Measurements from ENCODE around the gene FKBP2. TPM values are rescaled to one million over a fixed set of nuclear protein-coding genes. Genes with fewer than 3 reads are reported as not detected.

FKBP2 gene
- polyA plus RNA-seq, 1 donor (not counting 4 experiments of a cell fraction or from before 2014, with no cell fraction given): 40.3 TPM

DNA sequence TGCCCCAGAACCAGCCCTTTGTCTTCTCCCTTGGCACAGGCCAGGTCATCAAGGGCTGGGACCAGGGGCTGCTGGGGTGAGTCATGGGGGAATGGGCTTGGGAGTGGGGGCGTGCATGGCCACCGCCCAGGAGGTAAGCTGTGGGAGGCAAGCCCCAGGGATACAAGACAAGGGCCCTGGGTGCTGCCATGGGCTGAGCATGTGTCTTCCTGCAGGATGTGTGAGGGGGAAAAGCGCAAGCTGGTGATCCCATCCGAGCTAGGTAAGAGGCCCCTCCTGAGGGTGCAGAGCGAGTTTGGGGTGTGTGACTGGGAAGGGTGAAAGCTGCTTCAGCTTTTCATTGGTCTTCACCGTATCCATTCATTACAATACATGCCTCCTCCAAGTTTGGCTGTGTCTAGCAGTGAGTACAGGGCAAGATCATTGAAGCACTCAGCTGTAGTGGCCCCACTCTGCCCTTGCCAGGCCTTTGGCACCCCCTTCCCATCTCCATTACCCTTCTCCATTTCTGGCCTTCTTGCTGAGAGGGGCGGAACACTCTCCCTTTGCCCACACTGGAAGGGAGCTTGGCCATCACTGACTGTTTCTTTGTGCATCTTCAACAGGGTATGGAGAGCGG, 2.5 kb downstream of the FKBP2 start:
- Histone ChIP-seq H3K4me3 (ENCODE audit: control insufficient read depth in 2 of 3, extremely low read depth in 1 of 3, insufficient read depth in 2 of 3, low read depth in 1 of 3, low read length in 3 of 3) (no peak overlapping the region), H3K4me1 (ENCODE audit: control insufficient read depth, extremely low read depth, insufficient read depth, low read length) (peaks cover 40% of the 10 kb centered on the region), H3K9ac (ENCODE audit: control insufficient read depth, extremely low read depth, insufficient read depth, low read length) (no peak overlapping the region), H3K36me3 (ENCODE audit: control insufficient read depth in 2 of 2, extremely low read depth in 1 of 2, insufficient read depth in 2 of 2, low read length in 2 of 2) (peaks cover 11 to 22% of the 10 kb centered on the region in 2 experiments), H4K20me1 (ENCODE audit: control insufficient read depth, extremely low read depth, insufficient read depth, low read length) (no peaks in the 10 kb centered on the region), H3K9me3 (ENCODE audit: control insufficient read depth, low read depth, low read length) (no peaks in the 10 kb centered on the region), H3K79me2 (ENCODE audit: control insufficient read depth, insufficient read depth, low read length) (peaks cover 26% of the 10 kb centered on the region), H2AFZ (ENCODE audit: control insufficient read depth, low read length) (no peak overlapping the region), H3K27ac (ENCODE audit: control insufficient read depth, insufficient read depth, low read length) (peak overlapping the region; percentile 2), H3K9me1 (ENCODE audit: control insufficient read depth, extremely low read depth, insufficient read depth, low read length) (no peaks in the 10 kb centered on the region), H3K27me3 (ENCODE audit: control insufficient read depth, extremely low read depth, insufficient read depth, low read length) (no peaks in the 10 kb centered on the region), H3K4me2 (ENCODE audit: control insufficient read depth, extremely low read depth, insufficient read depth, low read depth, low read length) (peak overlapping the region; percentile 67)
- FAIRE-seq: no peak
- TF ChIP-seq CTCF (optimal IDR thresholded peaks at IDR 0.05 in 1 of 3, IDR thresholded peaks at IDR 0.05 in 1 of 3, conservative IDR thresholded peaks at IDR 0.05 in 1 of 3; ENCODE audit: extremely low read depth in 1 of 3, insufficient read depth in 2 of 3, low read length in 3 of 3) (no peak), EZH2 (IDR thresholded peaks at IDR 0.05; ENCODE audit: low read length) (no peak)
- DNase-seq (ENCODE audit: low read depth, low spot score): no peak
- dilution Hi-C loops (cut with MboI; ENCODE audit: extremely low pct_ligation_motif_present, low sequenced_read_pairs): no loop called here

GRCh38 chr11:64244107-64244506, 3.2 kb downstream of the FKBP2 start:
- FAIRE-seq: no peak
- no peaks in the 10 kb centered on the region for H3K9me3 ChIP-seq (ENCODE audit: control insufficient read depth, low read depth, low read length)
- H3K4me3 ChIP-seq (ENCODE audit: control insufficient read depth in 2 of 3, extremely low read depth in 1 of 3, insufficient read depth in 2 of 3, low read depth in 1 of 3, low read length in 3 of 3): peak overlapping the region in 1 of 3 experiments; percentile 20

More at GRCh38 chr11:64244107-64244506, 3.2 kb downstream of the FKBP2 start:
- H3K4me2 ChIP-seq (ENCODE audit: control insufficient read depth, extremely low read depth, insufficient read depth, low read depth, low read length): peak overlapping the region; percentile 32
- H3K4me1 ChIP-seq (ENCODE audit: control insufficient read depth, extremely low read depth, insufficient read depth, low read length): peaks cover 40% of the 10 kb centered on the region
- H3K27ac ChIP-seq (ENCODE audit: control insufficient read depth, insufficient read depth, low read length): no peak overlapping the region
- dilution Hi-C loops (cut with MboI; ENCODE audit: extremely low pct_ligation_motif_present, low sequenced_read_pairs): no loop called here
- no peak for DNase-seq (ENCODE audit: low read depth, low spot score)
- no peaks in the 10 kb centered on the region for H3K9me1 ChIP-seq (ENCODE audit: control insufficient read depth, extremely low read depth, insufficient read depth, low read length)
- TF ChIP-seq CTCF (optimal IDR thresholded peaks at IDR 0.05 in 1 of 3, IDR thresholded peaks at IDR 0.05 in 1 of 3, conservative IDR thresholded peaks at IDR 0.05 in 1 of 3; ENCODE audit: extremely low read depth in 1 of 3, insufficient read depth in 2 of 3, low read length in 3 of 3) (no peak), EZH2 (IDR thresholded peaks at IDR 0.05; ENCODE audit: low read length) (no peak)
- H2AFZ ChIP-seq (ENCODE audit: control insufficient read depth, low read length): no peak overlapping the region
- H3K9ac ChIP-seq (ENCODE audit: control insufficient read depth, extremely low read depth, insufficient read depth, low read length): no peak overlapping the region
- peaks cover 26% of the 10 kb centered on the region for H3K79me2 ChIP-seq (ENCODE audit: control insufficient read depth, insufficient read depth, low read length)
- H4K20me1 ChIP-seq (ENCODE audit: control insufficient read depth, extremely low read depth, insufficient read depth, low read length): no peaks in the 10 kb centered on the region
- no peaks in the 10 kb centered on the region for H3K27me3 ChIP-seq (ENCODE audit: control insufficient read depth, extremely low read depth, insufficient read depth, low read length)
- peaks cover 6 to 15% of the 10 kb centered on the region in 2 experiments for H3K36me3 ChIP-seq (ENCODE audit: control insufficient read depth in 2 of 2, extremely low read depth in 1 of 2, insufficient read depth in 2 of 2, low read length in 2 of 2)

Measured in keratinocyte (primary cell).